K562 (cell line): ENCODE measurements around the gene SLC34A3. TPM values are rescaled to one million over a fixed set of nuclear protein-coding genes. Genes with fewer than 3 reads are reported as not detected.

Source experiments
- ATAC-seq: fragments of 200-7000 bp; cut with Tn5 transposase; 3 replicates; pipeline ENCODE4 v1.9.1; 2020; ENCODE audit warnings: moderate library complexity
- BruUV-seq: library from RNA; stranded (reverse); fragments of 400-500 nt; replicated peaks from 2 replicates; lab custom pipeline; 2021; lab: Mats Ljungman, UMichigan
- CTCF ChIA-PET: fragments of 300-600 bp; formaldehyde crosslinking; extraction: SDS; loops from one replicate; lab custom pipeline; 2021; ENCODE audit warnings: low intra/inter-chr PET ratio; lab: Yijun Ruan, JAX
- POLR2A ChIA-PET: fragments of 300-600, 350-650 bp; sonication (Branson Sonifier 250); formaldehyde crosslinking; extraction: SDS; loops from one replicate; lab custom pipeline; 2021; ENCODE audit warnings: antibody characterized with exemption, inconsistent platforms; lab: Yijun Ruan, JAX
- DNase-seq, 4 experiments: peaks; one replicate each; pipeline versions ENCODE4 v3.0.0 to v3.0.0-alpha.2; 2011 to 2018; ENCODE audit warnings: low spot score in 3 of 4, mixed read lengths in 3 of 4; ENCODE audit errors: extremely low read depth in 1 of 4
- FAIRE-seq: peaks from 2 replicates; lab custom pipeline; 2011; peaks lifted over from hg19 to GRCh38; lab: Jason Lieb, UNC
- H2AFZ ChIP-seq: 2 replicates; pipeline ENCODE4 v1.6.0; 2011; ENCODE audit warnings: low read depth, low read length, control low read depth, inconsistent platforms
- H3K27ac ChIP-seq: fragments of 200-600 bp; 3 replicates; pipeline ENCODE4 v1.8.0; 2011; ENCODE audit warnings: low read depth, mild to moderate bottlenecking, control low read depth, inconsistent platforms, low read length, moderate library complexity, mixed read lengths; ENCODE audit errors: extremely low read depth
- H3K27me3 ChIP-seq, 2 experiments: fragments of 300-600 bp in 1 of 2; 2 replicates in 1 of 2; 3 replicates in 1 of 2; pipeline versions ENCODE4 v1.6.0 to v1.8.0; 2011; ENCODE audit warnings: inconsistent platforms in 2 of 2, low read length in 2 of 2, mild to moderate bottlenecking in 1 of 2, mixed read lengths in 1 of 2, moderate library complexity in 1 of 2; ENCODE audit not compliant: control insufficient read depth in 2 of 2, insufficient read depth in 2 of 2
- H3K36me3 ChIP-seq: fragments of 300-600 bp; 3 replicates; pipeline ENCODE4 v1.8.0; 2011; ENCODE audit warnings: mild to moderate bottlenecking, low read length, inconsistent platforms; ENCODE audit not compliant: control insufficient read depth, insufficient read depth
- H3K4me1 ChIP-seq, 2 experiments: fragments of 200-600 bp in 1 of 2; replicated peaks in 1 of 2; 2 replicates in 1 of 2; 3 replicates in 1 of 2; pipeline versions ENCODE4 v1.5.1 to v1.8.0; 2011; ENCODE audit warnings: inconsistent platforms in 2 of 2, low read length in 2 of 2, mild to moderate bottlenecking in 1 of 2, mixed read lengths in 1 of 2, moderate library complexity in 1 of 2; ENCODE audit not compliant: control insufficient read depth in 2 of 2, insufficient read depth in 2 of 2
- H3K4me2 ChIP-seq: 2 replicates; pipeline ENCODE4 v1.6.1; 2011; ENCODE audit warnings: low read length, control low read depth, inconsistent platforms, mixed read lengths; ENCODE audit not compliant: insufficient read depth
- H3K4me3 ChIP-seq: fragments of 200-600 bp; sonication (generic), shearing (Covaris generic); 2 replicates; pipeline ENCODE4 v1.5.1; 2016; ENCODE audit warnings: control low read depth, inconsistent platforms
- H3K79me2 ChIP-seq: fragments of 200-600 bp; 3 replicates; pipeline ENCODE4 v1.8.0; 2011; ENCODE audit warnings: low read length, inconsistent platforms; ENCODE audit not compliant: control insufficient read depth, insufficient read depth
- H3K9ac ChIP-seq, 2 experiments: 2 replicates each; pipeline versions ENCODE4 v1.6.0 to v1.6.1; 2011; ENCODE audit warnings: low read depth in 2 of 2, low read length in 2 of 2, control low read depth in 1 of 2, inconsistent platforms in 1 of 2, mild to moderate bottlenecking in 1 of 2, mixed read lengths in 1 of 2; ENCODE audit not compliant: insufficient read depth in 1 of 2
- H3K9me1 ChIP-seq: one replicate; pipeline ENCODE4 v1.6.0; 2011; ENCODE audit warnings: inconsistent platforms, mild to moderate bottlenecking, low read length, moderate library complexity; ENCODE audit not compliant: control insufficient read depth, insufficient read depth
- H3K9me3 ChIP-seq: replicated peaks from 2 replicates; pipeline ENCODE4 v1.5.1; 2011; ENCODE audit warnings: low read depth, low read length, inconsistent platforms; ENCODE audit not compliant: control insufficient read depth, insufficient read depth
- H4K20me1 ChIP-seq: replicated peaks from 2 replicates; pipeline ENCODE4 v1.6.1; 2011; ENCODE audit warnings: low read length, inconsistent platforms, mixed read lengths; ENCODE audit not compliant: control insufficient read depth, insufficient read depth
- E2F6 ChIP-seq, 2 experiments: IDR thresholded peaks; 2 replicates each; pipeline ENCODE4 v1.6.1; 2011; ENCODE audit warnings: borderline replicate concordance in 1 of 2, control low read depth in 1 of 2, low read depth in 1 of 2, low read length in 1 of 2, mild to moderate bottlenecking in 1 of 2, mixed read lengths in 1 of 2, moderate library complexity in 1 of 2; ENCODE audit not compliant: insufficient read depth in 1 of 2, insufficient read length in 1 of 2, poor library complexity in 1 of 2, severe bottlenecking in 1 of 2; ENCODE audit errors: extremely low read depth in 1 of 2
- EGR1 ChIP-seq: fragments of 450-650 bp; conservative IDR thresholded peaks from 2 replicates; pipeline ENCODE4 v1.6.1; 2017; ENCODE audit warnings: mild to moderate bottlenecking
- HIVEP1 ChIP-seq: fragments of 250-450 bp; sonication (Bioruptor Pico); IDR thresholded peaks from 2 replicates; pipeline ENCODE4 v1.4.0; 2020; ENCODE audit warnings: mild to moderate bottlenecking
- PKNOX1 ChIP-seq: fragments of 450-650 bp; IDR thresholded peaks from 2 replicates; pipeline ENCODE4 v1.6.1; 2016
- WGBS: fragments of 100-300 bp; shearing (Covaris generic); methylation state at CpG from one replicate; pipeline ENCODE4 v1.1.6; 2016; ENCODE audit warnings: low coverage, mixed read lengths; ENCODE audit not compliant: insufficient coverage; ENCODE audit errors: missing lambda C conversion rate; 5-methylcytosine and 5-hydroxymethylcytosine counted together
- in situ Hi-C: fragments of 300-500 bp; cut with MboI; formaldehyde crosslinking; loops from 4 replicates; pipeline ENCODE4 v1.15.0; 2018; ENCODE audit warnings: inconsistent platforms, mixed read lengths
- intact Hi-C: fragments of 100-400 bp; cut with micrococcal nuclease; formaldehyde crosslinking; loops from 2 replicates; pipeline ENCODE4 v1.14.2; 2022
- polyA plus RNA-seq, 8 experiments: library from polyadenylated mRNA; depleted of rRNA in 4 of 8; stranded (reverse) in 5 of 8; unstranded in 3 of 8; fragments of >200 nt; fragmentation: Nextera tagmentation in 2 of 8; fragmentation: Illumina TruSeq in 1 of 8; extraction: Ambion mirVana in 2 of 8; extraction: Trizol in 1 of 8; gene quantifications; 2 replicates each; pipeline versions ENCODE4 v1.2.1 to v1.2.3, GENCODE V29; 2011 to 2014; ENCODE audit warnings: inconsistent platforms in 1 of 8, missing spikeins in 1 of 8
- total RNA-seq, 7 experiments: library from RNA; depleted of rRNA in 6 of 7; stranded (reverse); fragments of >200 nt in 6 of 7; fragmentation: Illumina TruSeq in 2 of 7; extraction: Trizol in 2 of 7; gene quantifications; 2 replicates each; pipeline versions ENCODE4 v1.2.1 to v1.2.3, GENCODE V29; 2011 to 2021; ENCODE audit warnings: low replicate concordance in 1 of 7

The SLC34A3 gene
- total and polyA plus RNA-seq, 9 of the 15 experiments (the other 6 are each of a cell fraction or from before 2014, with no cell fraction given), result not detected

GRCh38 chr9:137252555-137253506 is 22.1 kb downstream of the SLC34A3 start:
- intact Hi-C loops, result no loop called here
- Histone ChIP-seq H3K79me2 (peaks cover 33% of the 10 kb centered on the region), H3K9me1 (no peaks in the 10 kb centered on the region), H3K4me3 (no peak overlapping the region), H3K4me1 (peaks cover 13 to 70% of the 10 kb centered on the region in 2 experiments), H3K27me3 (no peaks in the 10 kb centered on the region), H4K20me1 (no peaks in the 10 kb centered on the region; the same call in 1 of the 2 replicates), H3K27ac (no peak overlapping the region), H3K4me2 (0 out of 2 replicates have a peak overlapping the region, but pooled peaks have one; percentile 97), H3K9me3 (no peaks in the 10 kb centered on the region), H3K9ac (peak overlapping the region in 1 of 2 experiments; percentile 95; a peak in 2 of 4 replicates), H2AFZ (no peak overlapping the region), H3K36me3 (peaks cover 14% of the 10 kb centered on the region)
- DNase-seq (peak; percentile 48 to 56 (median 52)), ATAC-seq (peak; percentile 44), FAIRE-seq (no peak)
- in situ Hi-C loops, result no loop called here
- ChIA-PET CTCF (no interaction called here), POLR2A (interaction anchor here (0.6 to 8.3 kb wide), 4 partner anchors 10 to 123 kb away, joined by 3 to 221 read pairs (median 4); partner anchors contain the start of gene TUBB4B)
- BruUV-seq, result no TSS peak
- 82% methylated on average over 28 of the region's 35 CpGs for WGBS
- TF ChIP-seq PKNOX1, result peak; percentile 85
- TF ChIP-seq E2F6 (IDR thresholded peaks at IDR 0.05; ENCODE audit: borderline replicate concordance in 1 of 2, extremely low read depth in 1 of 2, insufficient read depth in 1 of 2, insufficient read length in 1 of 2, low read depth in 1 of 2, low read length in 1 of 2, poor library complexity in 1 of 2, severe bottlenecking in 1 of 2), result peak in 1 of 2 experiments; percentile 10
- TF ChIP-seq HIVEP1 (CRISPR knock-in tag), result no peak
- TF ChIP-seq EGR1, result 0 out of 2 replicates have a peak, but pooled peaks have one; percentile 22
